Esophagus squamous epithelium (tissue), 4 donors: ENCODE measurements around the gene ABCB8.

Source experiments
- POLR2A ChIP-seq, 4 donors: fragments of 450-650 bp; IDR thresholded peaks; one replicate each; pipeline ENCODE4 v1.6.1; 2017; ENCODE audit warnings: antibody characterized with exemption in 4 of 4, mild to moderate bottlenecking in 4 of 4, moderate library complexity in 3 of 4
- TF ChIP-seq, protein P1 (sequence below), 6 experiments: fragments of 450-650 bp in 4 of 6; fragments of 200-600 bp in 2 of 6; sonication (generic) in 2 of 6; IDR thresholded peaks; one replicate each; pipeline ENCODE4 v1.5.1; 2016 to 2019; ENCODE audit warnings: antibody characterized with exemption in 6 of 6, mild to moderate bottlenecking in 4 of 6, moderate library complexity in 4 of 6

DNA sequence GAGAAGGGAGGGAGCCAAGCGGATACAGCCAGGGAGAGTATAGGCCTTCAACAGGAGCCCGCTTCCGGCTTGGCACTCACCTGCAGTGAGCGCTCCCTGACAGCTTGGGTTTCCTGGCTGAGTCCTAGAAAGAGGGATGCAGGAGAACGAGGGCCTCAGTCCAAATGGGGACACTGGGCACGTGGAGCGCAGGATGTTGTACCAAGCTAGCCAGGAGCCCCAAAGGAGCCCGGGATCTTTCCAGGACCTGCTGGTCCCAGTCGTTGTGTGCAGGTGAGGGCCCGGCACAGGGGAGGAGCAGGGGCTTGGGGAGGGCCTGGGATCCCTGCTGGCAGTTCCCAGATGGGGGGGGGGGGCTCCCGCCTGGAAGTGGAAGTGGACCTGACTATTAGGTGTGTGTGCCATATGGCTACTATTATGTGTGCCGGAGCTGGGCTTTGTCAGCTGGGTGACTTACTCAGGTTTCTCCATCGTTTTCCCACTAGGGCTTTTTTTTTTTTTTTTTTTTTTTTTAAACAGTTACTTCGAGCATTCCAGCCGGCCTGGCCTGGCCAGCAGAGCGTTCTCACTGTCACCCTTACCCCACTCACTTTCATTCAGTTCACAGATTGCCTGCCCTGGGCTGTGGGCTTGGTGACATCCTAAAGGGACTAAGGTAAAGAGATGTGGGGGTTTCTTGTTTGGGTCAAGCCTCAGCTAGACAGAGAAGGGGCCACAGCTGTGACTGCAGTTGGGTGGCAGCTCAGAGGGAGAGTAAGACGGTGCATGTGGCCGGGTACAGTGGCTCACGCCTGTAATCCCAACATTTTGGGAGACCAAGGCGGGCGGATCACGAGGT lies 61.9 kb downstream of the ABCB8 start:
- TF ChIP-seq, protein P1, sequence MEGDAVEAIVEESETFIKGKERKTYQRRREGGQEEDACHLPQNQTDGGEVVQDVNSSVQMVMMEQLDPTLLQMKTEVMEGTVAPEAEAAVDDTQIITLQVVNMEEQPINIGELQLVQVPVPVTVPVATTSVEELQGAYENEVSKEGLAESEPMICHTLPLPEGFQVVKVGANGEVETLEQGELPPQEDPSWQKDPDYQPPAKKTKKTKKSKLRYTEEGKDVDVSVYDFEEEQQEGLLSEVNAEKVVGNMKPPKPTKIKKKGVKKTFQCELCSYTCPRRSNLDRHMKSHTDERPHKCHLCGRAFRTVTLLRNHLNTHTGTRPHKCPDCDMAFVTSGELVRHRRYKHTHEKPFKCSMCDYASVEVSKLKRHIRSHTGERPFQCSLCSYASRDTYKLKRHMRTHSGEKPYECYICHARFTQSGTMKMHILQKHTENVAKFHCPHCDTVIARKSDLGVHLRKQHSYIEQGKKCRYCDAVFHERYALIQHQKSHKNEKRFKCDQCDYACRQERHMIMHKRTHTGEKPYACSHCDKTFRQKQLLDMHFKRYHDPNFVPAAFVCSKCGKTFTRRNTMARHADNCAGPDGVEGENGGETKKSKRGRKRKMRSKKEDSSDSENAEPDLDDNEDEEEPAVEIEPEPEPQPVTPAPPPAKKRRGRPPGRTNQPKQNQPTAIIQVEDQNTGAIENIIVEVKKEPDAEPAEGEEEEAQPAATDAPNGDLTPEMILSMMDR (IDR thresholded peaks at IDR 0.05): no peak
- no peak for TF ChIP-seq POLR2A (IDR thresholded peaks at IDR 0.05)
